ENCODE measurements around the gene RSRC1.

The RSRC1 gene

GRCh38 chr3:158570999-158571702, 461.3 kb downstream of the RSRC1 start, which contains the start of gene MLF1:
Gene MLF1 (plus strand): TSS chr3:158571194. CDS start chr3:158571301, 107 bp downstream.
- peaks cover 38% of the 10 kb centered on the region for H3K27me3 ChIP-seq (ENCODE audit: insufficient read depth, low read length)
- H3K4me1 ChIP-seq (ENCODE audit: insufficient read depth, low read length): peaks cover 9% of the 10 kb centered on the region; the same call in 1 of the 2 replicates
- no peaks in the 10 kb centered on the region for H3K9me3 ChIP-seq (ENCODE audit: insufficient read depth, low read depth, low read length)
- no peaks in the 10 kb centered on the region for H3K36me3 ChIP-seq (ENCODE audit: insufficient read depth, low read length)
- 3% methylated on average over 51 of the region's 51 CpGs for WGBS
- peak within 1 kb of the TSS; percentile 62 for H3K4me3 ChIP-seq (ENCODE audit: low read length)
- peak within 1 kb of the TSS; percentile 59 for H3K9ac ChIP-seq (ENCODE audit: low read depth, low read length)
- H3K27ac ChIP-seq (ENCODE audit: low read depth, low read length): no peak within 1 kb of the TSS

DNA sequence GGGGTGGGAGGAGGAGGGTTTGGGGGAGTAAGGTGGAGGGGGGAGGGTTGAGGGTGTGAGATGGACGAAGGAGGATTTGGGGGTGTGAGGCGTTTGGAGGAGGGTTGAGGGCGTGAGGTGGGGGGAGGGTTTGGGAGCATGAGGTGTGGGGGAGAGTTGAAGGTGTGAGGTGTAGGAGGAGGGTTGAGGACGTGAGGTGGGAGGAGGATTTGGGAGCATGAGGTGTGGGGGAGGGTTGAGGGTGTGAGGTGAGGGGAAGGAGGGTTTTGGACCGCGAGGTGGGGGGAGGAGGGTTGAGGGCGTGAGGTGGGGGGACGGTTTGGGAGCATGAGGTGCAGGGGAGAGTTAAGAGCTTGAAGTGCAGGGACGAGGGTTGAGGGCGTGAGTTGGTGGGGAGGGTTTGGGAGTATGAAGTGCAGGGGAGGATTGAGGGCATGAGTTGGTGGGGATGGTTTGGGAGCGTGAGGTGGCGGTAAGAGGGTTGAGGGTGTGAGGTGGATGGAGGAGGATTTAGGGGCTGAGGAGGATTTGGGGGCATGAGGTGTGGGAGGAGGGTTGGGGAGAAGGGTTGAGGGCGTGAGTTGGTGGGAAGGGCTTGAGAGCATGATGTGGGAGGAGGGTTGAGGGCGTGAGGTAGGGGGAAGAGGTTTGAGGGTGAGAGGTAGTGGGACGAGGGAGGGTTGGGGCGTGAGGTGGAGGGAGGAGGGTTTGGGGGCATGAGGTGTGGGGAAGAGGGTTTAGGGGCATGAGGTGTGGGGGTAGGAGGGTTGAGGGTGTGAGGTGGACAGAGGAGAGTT, 462.3 kb downstream of the RSRC1 start:
- Histone ChIP-seq H3K27me3 (ENCODE audit: insufficient read depth, low read length) (peaks cover 38% of the 10 kb centered on the region), H3K36me3 (ENCODE audit: insufficient read depth, low read length) (no peaks in the 10 kb centered on the region), H3K4me1 (ENCODE audit: insufficient read depth, low read length) (peaks cover 9% of the 10 kb centered on the region; the same call in 1 of the 2 replicates), H3K9me3 (ENCODE audit: insufficient read depth, low read depth, low read length) (no peaks in the 10 kb centered on the region), H3K9ac (ENCODE audit: low read depth, low read length) (no peak overlapping the region), H3K4me3 (ENCODE audit: low read length) (no peak overlapping the region), H3K27ac (ENCODE audit: low read depth, low read length) (no peak overlapping the region)
- WGBS: 91% methylated on average over 16 of the region's 16 CpGs

- H3K27me3 ChIP-seq (ENCODE audit: insufficient read depth, low read length): peaks cover 36% of the 10 kb centered on the region
- WGBS: 92% methylated on average over 8 of the region's 8 CpGs
- H3K27ac ChIP-seq (ENCODE audit: low read depth, low read length): no peak overlapping the region
- no peaks in the 10 kb centered on the region for H3K36me3 ChIP-seq (ENCODE audit: insufficient read depth, low read length)
- no peak overlapping the region for H3K9ac ChIP-seq (ENCODE audit: low read depth, low read length)
- no peak overlapping the region for H3K4me3 ChIP-seq (ENCODE audit: low read length)
- peaks cover 9% of the 10 kb centered on the region; the same call in 1 of the 2 replicates for H3K4me1 ChIP-seq (ENCODE audit: insufficient read depth, low read length)
- H3K9me3 ChIP-seq (ENCODE audit: insufficient read depth, low read depth, low read length): no peaks in the 10 kb centered on the region
Measured at GRCh38 chr3:158572766-158573060, 462.8 kb downstream of the RSRC1 start.

DNA sequence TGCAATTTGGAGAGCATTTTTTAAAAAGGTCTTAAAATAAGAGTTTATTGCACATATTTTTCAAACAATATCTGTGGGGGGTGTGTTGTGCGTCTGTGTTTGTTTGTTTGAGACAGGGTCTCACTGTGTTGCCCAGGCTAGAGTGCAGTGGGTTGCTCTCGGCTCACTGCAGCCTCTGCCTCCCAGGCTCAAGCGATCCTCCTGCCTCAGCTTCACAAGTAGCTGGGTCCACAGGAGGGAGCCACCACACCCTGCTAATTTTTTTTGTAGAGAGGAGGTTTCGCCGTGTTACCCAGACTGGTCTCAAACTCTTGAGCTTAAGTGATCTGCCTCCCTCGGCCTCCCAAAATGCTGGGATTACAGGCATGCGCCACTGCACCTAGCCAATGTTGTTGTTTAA, 463.8 kb downstream of the RSRC1 start:
- WGBS: 92% methylated on average over 6 of the region's 7 CpGs
- no peaks in the 10 kb centered on the region for H3K9me3 ChIP-seq (ENCODE audit: insufficient read depth, low read depth, low read length)
- peaks cover 31% of the 10 kb centered on the region for H3K27me3 ChIP-seq (ENCODE audit: insufficient read depth, low read length)
- H3K4me3 ChIP-seq (ENCODE audit: low read length): no peak overlapping the region
- no peak overlapping the region for H3K27ac ChIP-seq (ENCODE audit: low read depth, low read length)
- H3K9ac ChIP-seq (ENCODE audit: low read depth, low read length): no peak overlapping the region
- peaks cover 9% of the 10 kb centered on the region; the same call in 1 of the 2 replicates for H3K4me1 ChIP-seq (ENCODE audit: insufficient read depth, low read length)
- no peaks in the 10 kb centered on the region for H3K36me3 ChIP-seq (ENCODE audit: insufficient read depth, low read length)

DNA sequence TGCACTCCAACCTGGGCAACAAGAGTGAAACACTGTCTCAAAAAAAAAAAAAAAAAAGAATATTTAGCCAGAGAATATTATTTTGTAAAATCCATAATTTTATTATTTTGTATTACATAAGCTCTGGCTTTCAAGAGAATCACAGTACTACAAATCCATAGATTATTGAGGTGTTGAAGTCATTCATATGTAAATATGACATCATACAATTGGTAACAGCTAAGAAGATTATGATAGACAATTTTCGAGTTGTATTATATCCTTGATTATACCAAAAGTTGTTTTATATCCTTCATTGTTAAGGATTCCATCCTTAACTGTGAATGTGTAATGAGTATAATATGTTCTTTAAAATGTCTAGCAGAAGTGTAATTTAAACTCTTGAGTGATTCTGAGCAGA, 464.8 kb downstream of the RSRC1 start:
- Histone ChIP-seq H3K4me1 (ENCODE audit: insufficient read depth, low read length) (peaks cover 9% of the 10 kb centered on the region; the same call in 1 of the 2 replicates), H3K27ac (ENCODE audit: low read depth, low read length) (no peak overlapping the region), H3K4me3 (ENCODE audit: low read length) (no peak overlapping the region), H3K27me3 (ENCODE audit: insufficient read depth, low read length) (peaks cover 23% of the 10 kb centered on the region), H3K9ac (ENCODE audit: low read depth, low read length) (no peak overlapping the region), H3K36me3 (ENCODE audit: insufficient read depth, low read length) (no peaks in the 10 kb centered on the region), H3K9me3 (ENCODE audit: insufficient read depth, low read depth, low read length) (no peaks in the 10 kb centered on the region)
- WGBS: no CpG with 5 or more reads among the region's 1 CpG

GRCh38 chr3:158590223-158590622, 480.3 kb downstream of the RSRC1 start:
- Histone ChIP-seq H3K36me3 (ENCODE audit: insufficient read depth, low read length) (no peaks in the 10 kb centered on the region), H3K27me3 (ENCODE audit: insufficient read depth, low read length) (no peaks in the 10 kb centered on the region), H3K9ac (ENCODE audit: low read depth, low read length) (no peak overlapping the region), H3K27ac (ENCODE audit: low read depth, low read length) (no peak overlapping the region), H3K4me1 (ENCODE audit: insufficient read depth, low read length) (no peaks in the 10 kb centered on the region), H3K9me3 (ENCODE audit: insufficient read depth, low read depth, low read length) (no peaks in the 10 kb centered on the region), H3K4me3 (ENCODE audit: low read length) (no peak overlapping the region)

Measured in HUES64 (cell line).